ENCODE measurements around the gene PSMB7.

PSMB7 gene

GRCh38 chr9:124335320-124335707 is 79.9 kb downstream of the PSMB7 start:
- no peak overlapping the region for H3K4me3 ChIP-seq (ENCODE audit: low read depth, low read length)
- H3K36me3 ChIP-seq (ENCODE audit: control insufficient read depth in 2 of 2, insufficient read depth in 1 of 2, low read length in 2 of 2) = peaks cover 0 to 26% of the 10 kb centered on the region in 2 experiments; a peak in 1 of 3 replicates
- no peaks in the 10 kb centered on the region for H3K4me1 ChIP-seq (ENCODE audit: control insufficient read depth, insufficient read depth, low read length)
- CTCF ChIA-PET = interaction anchor here (0.7 kb wide), 1 partner anchor 10 kb away, joined by 3 read pairs; no protein-coding TSS in a partner anchor
- TF ChIP-seq ZNF394 (tag by site-specific recombination; IDR thresholded peaks at IDR 0.05; ENCODE audit: borderline replicate concordance) (no peak), ZNF211 (tag by site-specific recombination; IDR thresholded peaks at IDR 0.05; ENCODE audit: low read depth) (no peak), ZSCAN30 (tag by site-specific recombination; IDR thresholded peaks at IDR 0.05) (peak; percentile 73)
- H3K27ac ChIP-seq (ENCODE audit: extremely low read depth, low read depth, low read length) = no peak overlapping the region
- no peaks in the 10 kb centered on the region for H3K9me3 ChIP-seq (ENCODE audit: control insufficient read depth, insufficient read depth, low read depth, low read length)
- POLR2A ChIA-PET = no interaction called here

- Histone ChIP-seq H3K27ac (ENCODE audit: extremely low read depth, low read depth, low read length) (no peak overlapping the region), H3K9me3 (ENCODE audit: control insufficient read depth, insufficient read depth, low read depth, low read length) (no peaks in the 10 kb centered on the region), H3K4me1 (ENCODE audit: control insufficient read depth, insufficient read depth, low read length) (no peaks in the 10 kb centered on the region), H3K36me3 (ENCODE audit: control insufficient read depth in 2 of 2, insufficient read depth in 1 of 2, low read length in 2 of 2) (peaks cover 0 to 27% of the 10 kb centered on the region in 2 experiments; a peak in 1 of 3 replicates), H3K4me3 (ENCODE audit: low read depth, low read length) (no peak overlapping the region)
- CTCF ChIA-PET = no interaction called here
- TF ChIP-seq ZNF404 (tag by site-specific recombination; IDR thresholded peaks at IDR 0.05) = no peak
- peak; percentile 38 for TF ChIP-seq ZNF623 (tag by site-specific recombination; IDR thresholded peaks at IDR 0.05)
- POLR2A ChIA-PET = no interaction called here
Measured at GRCh38 chr9:124334568-124335319, 80.5 kb downstream of the PSMB7 start.

- Histone ChIP-seq H3K9me3 (ENCODE audit: control insufficient read depth, insufficient read depth, low read depth, low read length) (no peaks in the 10 kb centered on the region), H3K36me3 (ENCODE audit: control insufficient read depth in 2 of 2, insufficient read depth in 1 of 2, low read length in 2 of 2) (peaks cover 0 to 37% of the 10 kb centered on the region in 2 experiments; a peak in 1 of 3 replicates), H3K4me3 (ENCODE audit: low read depth, low read length) (no peak overlapping the region), H3K27ac (ENCODE audit: extremely low read depth, low read depth, low read length) (no peak overlapping the region), H3K4me1 (ENCODE audit: control insufficient read depth, insufficient read depth, low read length) (no peaks in the 10 kb centered on the region)
- POLR2A ChIA-PET = no interaction called here
- TF ChIP-seq ZNF785 (tag by site-specific recombination; IDR thresholded peaks at IDR 0.05) = no peak
- no peak for TF ChIP-seq ZSCAN23 (tag by site-specific recombination; IDR thresholded peaks at IDR 0.05)
- no peak for TF ChIP-seq ZNF837 (tag by site-specific recombination; IDR thresholded peaks at IDR 0.05)
- TF ChIP-seq IKZF3 (tag by site-specific recombination; IDR thresholded peaks at IDR 0.05) = no peak
- TF ChIP-seq ZNF155 (tag by site-specific recombination; IDR thresholded peaks at IDR 0.05) = no peak
- no peak for TF ChIP-seq ZFHX2 (tag by site-specific recombination; conservative IDR thresholded peaks at IDR 0.05)
- TF ChIP-seq ZNF133 (tag by site-specific recombination; IDR thresholded peaks at IDR 0.05) = no peak
- no peak for TF ChIP-seq ZFP3 (tag by site-specific recombination; IDR thresholded peaks at IDR 0.05; ENCODE audit: low read depth)
- TF ChIP-seq SP3 (tag by site-specific recombination; IDR thresholded peaks at IDR 0.05) = no peak
- CTCF ChIA-PET = interaction anchor here (1.1 kb wide), 1 partner anchor 22 kb away, joined by 4 read pairs; no protein-coding TSS in a partner anchor
Measured at GRCh38 chr9:124333203-124333579, 82.1 kb downstream of the PSMB7 start.

- Histone ChIP-seq H3K4me1 (ENCODE audit: control insufficient read depth, insufficient read depth, low read length) (no peaks in the 10 kb centered on the region), H3K9me3 (ENCODE audit: control insufficient read depth, insufficient read depth, low read depth, low read length) (no peaks in the 10 kb centered on the region), H3K4me3 (ENCODE audit: low read depth, low read length) (no peak overlapping the region), H3K27ac (ENCODE audit: extremely low read depth, low read depth, low read length) (no peak overlapping the region), H3K36me3 (ENCODE audit: control insufficient read depth in 2 of 2, insufficient read depth in 1 of 2, low read length in 2 of 2) (peaks cover 0 to 36% of the 10 kb centered on the region in 2 experiments; a peak in 1 of 3 replicates)
- POLR2A ChIA-PET = no interaction called here
- CTCF ChIA-PET = interaction anchor here (0.6 to 1.5 kb wide), 4 partner anchors 9 to 21 kb away, joined by 3 to 5 read pairs (median 4); no protein-coding TSS in a partner anchor
- TF ChIP-seq ZNF785 (tag by site-specific recombination; IDR thresholded peaks at IDR 0.05) (no peak), ZNF623 (tag by site-specific recombination; IDR thresholded peaks at IDR 0.05) (no peak), ZNF776 (tag by site-specific recombination; IDR thresholded peaks at IDR 0.05; ENCODE audit: borderline replicate concordance) (no peak), ZNF692 (tag by site-specific recombination; IDR thresholded peaks at IDR 0.05) (no peak), ZNF423 (tag by site-specific recombination; IDR thresholded peaks at IDR 0.05) (no peak), ZNF768 (tag by site-specific recombination; IDR thresholded peaks at IDR 0.05) (no peak), ZNF707 (tag by site-specific recombination; IDR thresholded peaks at IDR 0.05) (no peak), HOXA7 (CRISPR knock-in tag; IDR thresholded peaks at IDR 0.05; ENCODE audit: borderline replicate concordance) (no peak), KLF7 (tag by site-specific recombination; IDR thresholded peaks at IDR 0.05; ENCODE audit: borderline replicate concordance) (no peak)
Measured at GRCh38 chr9:124332361-124333202, 82.7 kb downstream of the PSMB7 start.

Measured in HEK293 (cell line).